SW480 (cell line): ENCODE data around the gene CNN2.

Experiments
- DNase-seq: peaks from one replicate; pipeline ENCODE4 v3.0.0-alpha.2; 2016; ENCODE audit warnings: low spot score

CNN2 gene

GRCh38 chr19:1026783-1027649 lies 608 bp downstream of the CNN2 start:
- DNase-seq = peak; percentile 17

- DNase-seq = no peak
Observed at GRCh38 chr19:1027650-1028061, 1.2 kb downstream of the CNN2 start.

GRCh38 chr19:1028062-1028926 lies 1.9 kb downstream of the CNN2 start:
- DNase-seq = peak; percentile 82

- DNase-seq = no peak
Observed at GRCh38 chr19:1032264-1032867, 6.0 kb downstream of the CNN2 start.

GRCh38 chr19:1035998-1036621 lies 9.7 kb downstream of the CNN2 start:
- DNase-seq = no peak

GRCh38 chr19:1037621-1038064 lies 11.2 kb downstream of the CNN2 start:
- no peak for DNase-seq

GRCh38 chr19:1038978-1039645 lies 12.7 kb downstream of the CNN2 start:
- peak; percentile 28 for DNase-seq

GRCh38 chr19:1039646-1040475 lies 13.5 kb downstream of the CNN2 start, which contains the start of gene ABCA7:
TSS of gene ABCA7 (plus strand) at chr19:1040107. CDS start at chr19:1041362, 1,255 bp downstream.
- DNase-seq = peak; percentile 92

- DNase-seq = peak; percentile 85
Observed at GRCh38 chr19:1040476-1041271, 14.3 kb downstream of the CNN2 start.

GRCh38 chr19:1041272-1041834 lies 14.9 kb downstream of the CNN2 start:
- DNase-seq = no peak

GRCh38 chr19:1041835-1042685 lies 15.7 kb downstream of the CNN2 start:
- DNase-seq = no peak

GRCh38 chr19:1042689-1043511 lies 16.5 kb downstream of the CNN2 start:
- no peak for DNase-seq

- DNase-seq = peak; percentile 82
Observed at GRCh38 chr19:1045247-1045603, 18.8 kb downstream of the CNN2 start.

- no peak for DNase-seq
Observed at GRCh38 chr19:1046117-1046626, 19.8 kb downstream of the CNN2 start.

- no peak for DNase-seq
Observed at GRCh38 chr19:1046836-1047695, 20.7 kb downstream of the CNN2 start.

GRCh38 chr19:1047696-1048147 lies 21.3 kb downstream of the CNN2 start:
- no peak for DNase-seq
